ENCODE measurements around the gene MST1. TPM values are rescaled to one million over a fixed set of nuclear protein-coding genes. Genes with fewer than 3 reads are reported as not detected.

Gene MST1
- total RNA-seq, 4 donors from 2014 or later = 16.7 to 83.4 (median 21.9) TPM

- DNase-seq (ENCODE audit: low spot score in 2 of 2) = peak in 1 of 2 donors; percentile 78
Measured at GRCh38 chr3:49721896-49722781, 32.9 kb upstream of the MST1 start.

GRCh38 chr3:49721596-49721895 is 32.3 kb upstream of the MST1 start:
- WGBS = 58% methylated on average over 7 of the region's 9 CpGs
- Histone ChIP-seq H3K27ac (no peak overlapping the region), H3K4me1 (peaks cover 61% of the 10 kb centered on the region), H3K4me3 (no peak overlapping the region), H3K27me3 (no peaks in the 10 kb centered on the region), H3K9me3 (no peaks in the 10 kb centered on the region), H3K36me3 (peaks cover 30% of the 10 kb centered on the region)
- no peak for DNase-seq (ENCODE audit: low spot score in 2 of 2)
- TF ChIP-seq CTCF (IDR thresholded peaks at IDR 0.05) (no peak), EP300 (IDR thresholded peaks at IDR 0.05) (no peak), POLR2AphosphoS5 (IDR thresholded peaks at IDR 0.05) (no peak), POLR2A (IDR thresholded peaks at IDR 0.05) (no peak)

More at GRCh38 chr3:49721896-49722781, 32.9 kb upstream of the MST1 start:
- Histone ChIP-seq H3K9me3 (no peaks in the 10 kb centered on the region), H3K4me3 (peak overlapping the region; percentile 94), H3K27ac (no peak overlapping the region), H3K36me3 (peaks cover 35% of the 10 kb centered on the region), H3K27me3 (no peaks in the 10 kb centered on the region), H3K4me1 (peaks cover 61% of the 10 kb centered on the region)
- TF ChIP-seq EP300 (IDR thresholded peaks at IDR 0.05) = no peak
- no peak for TF ChIP-seq CTCF (IDR thresholded peaks at IDR 0.05)
- TF ChIP-seq POLR2A (IDR thresholded peaks at IDR 0.05) = no peak
- TF ChIP-seq POLR2AphosphoS5 (IDR thresholded peaks at IDR 0.05) = no peak
- WGBS = 93% methylated on average over 7 of the region's 26 CpGs

GRCh38 chr3:49720855-49721595 is 31.8 kb upstream of the MST1 start:
- Histone ChIP-seq H3K27ac (no peak overlapping the region), H3K27me3 (no peaks in the 10 kb centered on the region), H3K4me3 (no peak overlapping the region), H3K4me1 (peaks cover 61% of the 10 kb centered on the region), H3K36me3 (peaks cover 26% of the 10 kb centered on the region), H3K9me3 (no peaks in the 10 kb centered on the region)
- 81% methylated on average over 3 of the region's 4 CpGs for WGBS
- TF ChIP-seq POLR2AphosphoS5 (IDR thresholded peaks at IDR 0.05) = no peak
- TF ChIP-seq EP300 (IDR thresholded peaks at IDR 0.05) = no peak
- TF ChIP-seq POLR2A (IDR thresholded peaks at IDR 0.05) = no peak
- no peak for TF ChIP-seq CTCF (IDR thresholded peaks at IDR 0.05)
- DNase-seq (ENCODE audit: low spot score in 2 of 2) = peak; percentile 59 to 77

- TF ChIP-seq POLR2A (IDR thresholded peaks at IDR 0.05) (peak in 1 of 2 donors; percentile 6), CTCF (IDR thresholded peaks at IDR 0.05) (peak; percentile 48 to 80), POLR2AphosphoS5 (IDR thresholded peaks at IDR 0.05) (peak in 1 of 3 donors; percentile 34), EP300 (IDR thresholded peaks at IDR 0.05) (no peak)
- peaks cover 56% of the 10 kb centered on the region for H3K4me1 ChIP-seq
- peak within 1 kb of the TSS; percentile 62 for H3K27ac ChIP-seq
- H3K36me3 ChIP-seq = peaks cover 30% of the 10 kb centered on the region
- DNase-seq (ENCODE audit: low spot score in 2 of 2) = peak; percentile 98 to 99
- H3K27me3 ChIP-seq = no peaks in the 10 kb centered on the region
- peak within 1 kb of the TSS; percentile 46 for H3K4me3 ChIP-seq
- under 1% methylated on average over 20 of the region's 50 CpGs for WGBS
- no peaks in the 10 kb centered on the region for H3K9me3 ChIP-seq
Measured at GRCh38 chr3:49719214-49719884, 30.1 kb upstream of the MST1 start, which contains the start of gene AMIGO3. AMIGO3 (minus strand) TSS chr3:49719684; CDS start chr3:49719465, 219 bp downstream.

All from suprapubic skin (tissue), 4 donors.